Stimulated activated CD4-positive, alpha-beta T cell treated with anti-CD3 and anti-CD28 coated beads, Interleukin-2, amount 100 ng/mL, for 24 hours (primary cell): ENCODE data around the gene TCF4.

Source experiments
- DNase-seq, 2 donors: peaks; one replicate each; pipeline ENCODE4 v3.0.0-alpha.2; 2020

TCF4 gene

GRCh38 chr18:55588111-55588869, at the start of gene TCF4:
TCF4 (minus strand) TSS chr18:55588192; CDS start chr18:55587116, 1,076 bp downstream.
- peak in 1 of 2 donors; percentile 35 for DNase-seq

GRCh38 chr18:55637204-55637603, 49.2 kb upstream of the TCF4 start:
- no peak for DNase-seq

- DNase-seq, result no peak
Observed at GRCh38 chr18:55635439-55635838, 47.4 kb upstream of the TCF4 start.

GRCh38 chr18:55634545-55634944, 46.6 kb upstream of the TCF4 start:
- DNase-seq, result no peak

GRCh38 chr18:55633032-55633431, 45.0 kb upstream of the TCF4 start:
- no peak for DNase-seq

GRCh38 chr18:55629133-55629532, 41.1 kb upstream of the TCF4 start:
- DNase-seq, result no peak

GRCh38 chr18:55627007-55627406, 39.0 kb upstream of the TCF4 start:
- no peak for DNase-seq

- DNase-seq, result no peak
Observed at GRCh38 chr18:55625901-55626300, 37.9 kb upstream of the TCF4 start.

GRCh38 chr18:55623626-55624025, 35.6 kb upstream of the TCF4 start:
- DNase-seq, result no peak

GRCh38 chr18:55610506-55610905, 22.5 kb upstream of the TCF4 start:
- no peak for DNase-seq

GRCh38 chr18:55609160-55609825, 21.3 kb upstream of the TCF4 start:
- no peak for DNase-seq

GRCh38 chr18:55608497-55608896, 20.5 kb upstream of the TCF4 start:
- no peak for DNase-seq

GRCh38 chr18:55607773-55608172, 19.8 kb upstream of the TCF4 start:
- no peak for DNase-seq

GRCh38 chr18:55605733-55606338, 17.8 kb upstream of the TCF4 start:
- no peak for DNase-seq

GRCh38 chr18:55603775-55604174, 15.8 kb upstream of the TCF4 start:
- no peak for DNase-seq

GRCh38 chr18:55593888-55594287, 5.9 kb upstream of the TCF4 start:
- DNase-seq, result no peak

- DNase-seq, result no peak
Observed at GRCh38 chr18:55592572-55592971, 4.6 kb upstream of the TCF4 start.

- DNase-seq, result no peak
Observed at GRCh38 chr18:55592106-55592505, 4.1 kb upstream of the TCF4 start.

GRCh38 chr18:55589625-55590291, 1.8 kb upstream of the TCF4 start:
- DNase-seq, result peak; percentile 51 to 73

- no peak for DNase-seq
Observed at GRCh38 chr18:55588870-55589595, 1.0 kb upstream of the TCF4 start.

GRCh38 chr18:55587418-55588110, 428 bp downstream of the TCF4 start:
- no peak for DNase-seq

GRCh38 chr18:55585920-55586561, 2.0 kb downstream of the TCF4 start:
- no peak for DNase-seq
